ENCODE measurements around the gene SLCO1B1. TPM values are rescaled to one million over a fixed set of nuclear protein-coding genes. Genes with fewer than 3 reads are reported as not detected.
"Not testable (repeated sequence)": the region's sequence is repeated elsewhere in the genome, so short reads cannot be mapped to it uniquely, and the experiment has no call there.

SLCO1B1 gene
- 0.21 and 0.36 TPM in 2 replicates for total RNA-seq (2014; rRNA removed; shearing (Covaris generic))

- no peak for DNase-seq (ENCODE audit: low spot score)
Observed at GRCh38 chr12:21130998-21131397, at the start of gene SLCO1B1. SLCO1B1 (plus strand) TSS chr12:21131194; CDS start chr12:21141575, 10,381 bp downstream.

GRCh38 chr12:21084753-21085152 lies 46.2 kb upstream of the SLCO1B1 start:
- not testable (repeated sequence) for DNase-seq (ENCODE audit: low spot score)

- no peak for DNase-seq (ENCODE audit: low spot score)
Observed at GRCh38 chr12:21111732-21112131, 19.3 kb upstream of the SLCO1B1 start.

GRCh38 chr12:21113266-21113665 lies 17.7 kb upstream of the SLCO1B1 start:
- no peak for DNase-seq (ENCODE audit: low spot score)

GRCh38 chr12:21117995-21118394 lies 13.0 kb upstream of the SLCO1B1 start:
- DNase-seq (ENCODE audit: low spot score), result no peak

GRCh38 chr12:21118760-21119159 lies 12.2 kb upstream of the SLCO1B1 start:
- DNase-seq (ENCODE audit: low spot score), result no peak

GRCh38 chr12:21129351-21129750 lies 1.6 kb upstream of the SLCO1B1 start:
- no peak for DNase-seq (ENCODE audit: low spot score)

GRCh38 chr12:21129906-21130305 lies 1.1 kb upstream of the SLCO1B1 start:
- no peak for DNase-seq (ENCODE audit: low spot score)

- DNase-seq (ENCODE audit: low spot score), result not testable (repeated sequence)
Observed at GRCh38 chr12:21137318-21137999, 6.5 kb downstream of the SLCO1B1 start.

GRCh38 chr12:21138016-21138415 lies 7.0 kb downstream of the SLCO1B1 start:
- DNase-seq (ENCODE audit: low spot score), result no peak

GRCh38 chr12:21144309-21144708 lies 13.3 kb downstream of the SLCO1B1 start:
- DNase-seq (ENCODE audit: low spot score), result no peak

- not testable (repeated sequence) for DNase-seq (ENCODE audit: low spot score)
Observed at GRCh38 chr12:21149861-21150260, 18.9 kb downstream of the SLCO1B1 start.

- DNase-seq (ENCODE audit: low spot score), result no peak
Observed at GRCh38 chr12:21151184-21151583, 20.2 kb downstream of the SLCO1B1 start.

- no peak for DNase-seq (ENCODE audit: low spot score)
Observed at GRCh38 chr12:21155522-21156351, 24.7 kb downstream of the SLCO1B1 start.

GRCh38 chr12:21165048-21165447 lies 34.1 kb downstream of the SLCO1B1 start:
- DNase-seq (ENCODE audit: low spot score), result no peak

- peak; percentile 69 for DNase-seq (ENCODE audit: low spot score)
Observed at GRCh38 chr12:21169878-21170472, 39.0 kb downstream of the SLCO1B1 start.

- DNase-seq (ENCODE audit: low spot score), result no peak
Observed at GRCh38 chr12:21172079-21172478, 41.1 kb downstream of the SLCO1B1 start.

GRCh38 chr12:21183721-21184275 lies 52.8 kb downstream of the SLCO1B1 start:
- no peak for DNase-seq (ENCODE audit: low spot score)

- peak; percentile 29 for DNase-seq (ENCODE audit: low spot score)
Observed at GRCh38 chr12:21190016-21190415, 59.0 kb downstream of the SLCO1B1 start.

GRCh38 chr12:21214433-21214832 lies 83.4 kb downstream of the SLCO1B1 start:
- DNase-seq (ENCODE audit: low spot score), result not testable (repeated sequence)

- no peak for DNase-seq (ENCODE audit: low spot score)
Observed at GRCh38 chr12:21219206-21219605, 88.2 kb downstream of the SLCO1B1 start.

GRCh38 chr12:21220266-21220665 lies 89.3 kb downstream of the SLCO1B1 start:
- DNase-seq (ENCODE audit: low spot score), result no peak

Data from HT-29 (cell line).